IMR-90 (cell line): ENCODE data around the gene RCCD1. TPM values are rescaled to one million over a fixed set of nuclear protein-coding genes. Genes with fewer than 3 reads are reported as not detected.

ENCODE experiments used
- ATAC-seq: fragments of 200-7000 bp; cut with Tn5 transposase; 2 replicates; pipeline ENCODE4 v1.9.1; 2020; ENCODE audit warnings: low read depth, mild to moderate bottlenecking, moderate library complexity
- BruUV-seq: library from RNA; stranded (reverse); fragments of 400-500 nt; replicated peaks from 2 replicates; lab custom pipeline; 2021; lab: Mats Ljungman, UMichigan
- CTCF ChIA-PET: fragments of 300-600 bp; formaldehyde crosslinking; extraction: SDS; loops from one replicate; lab custom pipeline; 2021; ENCODE audit warnings: antibody characterized with exemption; lab: Yijun Ruan, JAX
- POLR2A ChIA-PET: fragments of 300-600 bp; sonication (Branson Sonifier 250); formaldehyde crosslinking; loops from one replicate; lab custom pipeline; 2022; ENCODE audit warnings: antibody characterized with exemption; ENCODE audit not compliant: unreplicated experiment; lab: Charles Lee
- DNase-seq: peaks from one replicate; pipeline ENCODE4 v3.0.0; 2013
- H2AFZ ChIP-seq: replicated peaks from 2 replicates; pipeline ENCODE3; 2013; ENCODE audit warnings: low read length, mild to moderate bottlenecking; ENCODE audit not compliant: poor library complexity
- H2AK5ac ChIP-seq: 2 replicates; pipeline ENCODE4 v1.6.1; 2013; ENCODE audit warnings: low read depth, low read length, inconsistent platforms
- H2AK9ac ChIP-seq: replicated peaks from 2 replicates; pipeline ENCODE3; 2013; ENCODE audit warnings: mild to moderate bottlenecking, low read depth, low read length, moderate library complexity; ENCODE audit not compliant: poor library complexity
- H2BK120ac ChIP-seq: 2 replicates; pipeline ENCODE4 v1.6.1; 2013; ENCODE audit warnings: low read depth, low read length, inconsistent platforms
- H2BK15ac ChIP-seq: 3 replicates; pipeline ENCODE4 v1.6.1; 2013; ENCODE audit warnings: low read depth, low read length, inconsistent platforms
- H2BK20ac ChIP-seq: 2 replicates; pipeline ENCODE4 v1.6.1; 2013; ENCODE audit warnings: low read depth, mild to moderate bottlenecking, inconsistent platforms, low read length, moderate library complexity
- H2BK5ac ChIP-seq: 2 replicates; pipeline ENCODE4 v1.6.1; 2013; ENCODE audit warnings: mild to moderate bottlenecking, low read depth, low read length, inconsistent platforms; ENCODE audit not compliant: poor library complexity, severe bottlenecking
- H3K14ac ChIP-seq: replicated peaks from 2 replicates; pipeline ENCODE4 v1.6.1; 2013; ENCODE audit warnings: low read depth, low read length, inconsistent platforms
- H3K18ac ChIP-seq: 2 replicates; pipeline ENCODE4 v1.6.1; 2013; ENCODE audit warnings: low read depth, low read length, control low read depth
- H3K23ac ChIP-seq: 2 replicates; pipeline ENCODE4 v1.6.1; 2013; ENCODE audit warnings: low read depth, low read length, inconsistent platforms
- H3K27ac ChIP-seq: 2 replicates; pipeline ENCODE4 v1.5.1; 2013; ENCODE audit warnings: mild to moderate bottlenecking, control low read depth, low read length; ENCODE audit not compliant: insufficient read depth
- H3K27me3 ChIP-seq: 2 replicates; pipeline ENCODE4 v1.6.1; 2013; ENCODE audit warnings: low read length; ENCODE audit not compliant: control insufficient read depth, insufficient read depth
- H3K36me3 ChIP-seq: 2 replicates; pipeline ENCODE4 v1.6.1; 2013; ENCODE audit warnings: low read length, mixed read lengths; ENCODE audit not compliant: control insufficient read depth, insufficient read depth
- H3K4ac ChIP-seq: 2 replicates; pipeline ENCODE4 v1.6.1; 2013; ENCODE audit warnings: low read depth, low read length, inconsistent platforms
- H3K4me1 ChIP-seq: 2 replicates; pipeline ENCODE4 v1.6.1; 2013; ENCODE audit warnings: low read length, mixed read lengths; ENCODE audit not compliant: control insufficient read depth, insufficient read depth
- H3K4me2 ChIP-seq: 2 replicates; pipeline ENCODE4 v1.6.1; 2013; ENCODE audit warnings: low read depth, mild to moderate bottlenecking, control low read depth, low read length, moderate library complexity
- H3K4me3 ChIP-seq: 2 replicates; pipeline ENCODE4 v1.5.1; 2013; ENCODE audit warnings: low read depth, mild to moderate bottlenecking, control low read depth, low read length, moderate library complexity; ENCODE audit not compliant: insufficient read depth
- H3K56ac ChIP-seq: 2 replicates; pipeline ENCODE4 v1.6.1; 2013; ENCODE audit warnings: low read length, inconsistent platforms; ENCODE audit not compliant: insufficient read depth; ENCODE audit errors: extremely low read depth
- H3K79me1 ChIP-seq, 2 experiments: 2 replicates each; pipeline ENCODE4 v1.6.1; 2013; ENCODE audit warnings: low read length in 2 of 2, inconsistent platforms in 1 of 2, low read depth in 1 of 2
- H3K9ac ChIP-seq: 2 replicates; pipeline ENCODE4 v1.6.1; 2013; ENCODE audit warnings: low read depth, low read length, control low read depth
- H3K9me1 ChIP-seq: 2 replicates; pipeline ENCODE4 v1.6.1; 2013; ENCODE audit warnings: low read length, inconsistent platforms; ENCODE audit not compliant: insufficient read depth
- H3K9me3 ChIP-seq: 2 replicates; pipeline ENCODE4 v1.6.1; 2013; ENCODE audit warnings: low read length; ENCODE audit not compliant: control insufficient read depth, insufficient read depth
- H4K20me1 ChIP-seq: 2 replicates; pipeline ENCODE4 v1.6.1; 2013; ENCODE audit warnings: low read length, inconsistent platforms; ENCODE audit not compliant: insufficient read depth
- H4K5ac ChIP-seq: 2 replicates; pipeline ENCODE4 v1.6.1; 2013; ENCODE audit warnings: mild to moderate bottlenecking, low read depth, low read length, control low read depth
- H4K8ac ChIP-seq, 2 experiments: 2 replicates each; pipeline ENCODE4 v1.6.1; 2013; ENCODE audit warnings: low read depth in 2 of 2, low read length in 2 of 2, control low read depth in 1 of 2, inconsistent platforms in 1 of 2
- H4K91ac ChIP-seq: 2 replicates; pipeline ENCODE4 v1.6.1; 2013; ENCODE audit warnings: low read depth, low read length, inconsistent platforms; ENCODE audit not compliant: insufficient read depth
- BHLHE40 ChIP-seq: fragments of 150-350 bp; IDR thresholded peaks from 2 replicates; pipeline ENCODE4 v1.6.1; 2016; ENCODE audit warnings: mild to moderate bottlenecking, low read depth, low read length
- CHD1 ChIP-seq: IDR thresholded peaks from 2 replicates; pipeline ENCODE4 v1.6.1; 2012; ENCODE audit warnings: low read depth, low read length, improper control_type of control experiment
- MAFK ChIP-seq: IDR thresholded peaks from 2 replicates; pipeline ENCODE4 v1.6.1; 2012; ENCODE audit warnings: low read depth, low read length, improper control_type of control experiment
- MAZ ChIP-seq: IDR thresholded peaks from 2 replicates; pipeline ENCODE4 v1.6.1; 2012; ENCODE audit warnings: low read depth, mild to moderate bottlenecking, low read length, improper control_type of control experiment, moderate library complexity, borderline replicate concordance
- NFE2L2 ChIP-seq: fragments of 150-350 bp; IDR thresholded peaks from 2 replicates; pipeline ENCODE4 v1.6.1; 2016; ENCODE audit warnings: low read depth, mild to moderate bottlenecking, low read length
- POLR2A ChIP-seq: IDR thresholded peaks from 2 replicates; pipeline ENCODE4 v1.6.1; 2012; ENCODE audit warnings: mild to moderate bottlenecking, low read depth, low read length
- RAD21 ChIP-seq: IDR thresholded peaks from 2 replicates; pipeline ENCODE4 v1.6.1; 2012; ENCODE audit warnings: low read length, improper control_type of control experiment
- RCOR1 ChIP-seq: IDR thresholded peaks from 2 replicates; pipeline ENCODE4 v1.6.1; 2012; ENCODE audit warnings: mild to moderate bottlenecking, low read length, improper control_type of control experiment; ENCODE audit not compliant: insufficient replicate concordance
- RFX5 ChIP-seq: IDR thresholded peaks from 2 replicates; pipeline ENCODE4 v1.8.0; 2012; ENCODE audit warnings: low read depth, mild to moderate bottlenecking, low read length, moderate library complexity
- SMC3 ChIP-seq: fragments of 150-350 bp; IDR thresholded peaks from 2 replicates; pipeline ENCODE4 v1.6.1; 2016; ENCODE audit warnings: low read depth, mild to moderate bottlenecking, antibody characterized with exemption, low read length, moderate library complexity
- WGBS, 2 experiments: methylation state at CpG; one replicate each; pipeline versions ENCODE4 v1.1.5 to v1.1.7; 2013; ENCODE audit warnings: missing lambda C conversion rate in 2 of 2; ENCODE audit not compliant: insufficient read length in 1 of 2; ENCODE audit errors: extremely low coverage in 2 of 2; 5-methylcytosine and 5-hydroxymethylcytosine counted together
- dilution Hi-C: fragments of 300-500 bp; cut with HindIII; formaldehyde crosslinking; loops from one replicate; pipeline ENCODE4 v1.14.3; 2018; ENCODE audit warnings: low sequenced_read_pairs; ENCODE audit not compliant: unreplicated experiment
- in situ Hi-C: fragments of 300-500 bp; cut with MboI; formaldehyde crosslinking; loops from 3 replicates; pipeline ENCODE4 v1.14.3; 2019; ENCODE audit warnings: low sequenced_read_pairs, inconsistent platforms, mixed read lengths
- intact Hi-C: fragments of 100-400 bp; cut with micrococcal nuclease; formaldehyde crosslinking; loops from 2 replicates; pipeline ENCODE4 v1.10.0; 2022
- polyA plus RNA-seq, 3 experiments: library from polyadenylated mRNA; depleted of rRNA; stranded (reverse); fragments of >200 nt; gene quantifications; 2 replicates each; pipeline ENCODE4 v1.2.3, GENCODE V29; 2012; ENCODE audit warnings: low replicate concordance in 1 of 3
- total RNA-seq: library from RNA; depleted of rRNA; stranded (reverse); fragments of >200 nt; gene quantifications from 2 replicates; pipeline ENCODE4 v1.2.3, GENCODE V29; 2012
- TF ChIP-seq, protein P1 (sequence below): conservative IDR thresholded peaks from 2 replicates; pipeline ENCODE4 v1.5.1; 2012; ENCODE audit warnings: mild to moderate bottlenecking, low read depth, low read length, improper control_type of control experiment
- TF ChIP-seq, protein P2 (sequence below): fragments of 150-350 bp; IDR thresholded peaks from 2 replicates; pipeline ENCODE4 v1.6.1; 2017; ENCODE audit warnings: mild to moderate bottlenecking, antibody characterized with exemption, low read length, low read depth

Gene RCCD1
- total and polyA plus RNA-seq, 2 of the 4 experiments (the other 2 are of a cell fraction): 3.9 to 9.9 TPM

DNA sequence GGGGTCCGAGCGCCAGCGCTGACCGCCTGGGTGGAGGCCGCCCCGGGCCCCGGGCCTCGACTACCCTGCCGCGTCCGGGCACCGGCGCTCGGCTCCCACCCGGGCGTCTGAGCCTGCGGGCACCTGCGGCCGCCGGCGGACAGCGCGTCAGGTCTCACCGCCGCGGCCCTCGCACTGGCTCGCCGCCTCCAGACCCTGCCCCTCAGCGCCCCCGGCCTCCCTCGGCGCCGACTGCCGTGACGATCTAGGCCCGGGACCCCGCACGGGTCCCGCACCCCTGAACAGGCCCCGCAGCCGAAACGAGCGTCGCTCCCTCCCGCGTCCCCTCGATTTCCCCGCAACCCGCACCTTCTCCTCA is 39.4 kb downstream of the RCCD1 start:
- Histone ChIP-seq H3K4ac (peak overlapping the region; percentile 90), H3K56ac (peak overlapping the region; percentile 66), H3K79me1 (peaks cover 5 to 14% of the 10 kb centered on the region in 2 experiments; a peak in 3 of 4 replicates), H3K4me2 (peak overlapping the region; percentile 93), H3K4me3 (peak overlapping the region; percentile 96), H4K91ac (peak overlapping the region; percentile 89), H2BK5ac (peak overlapping the region; percentile 83), H3K4me1 (no peaks in the 10 kb centered on the region), H2BK15ac (no peak overlapping the region), H3K9me1 (peaks cover 2% of the 10 kb centered on the region; the same call in 1 of the 2 replicates), H3K9me3 (no peaks in the 10 kb centered on the region), H3K27me3 (no peaks in the 10 kb centered on the region), H3K14ac (peak overlapping the region; percentile 83), H3K27ac (peak overlapping the region; percentile 72; the same call in 1 of the 2 replicates), H2AFZ (peak overlapping the region; percentile 99), H2AK9ac (peak overlapping the region; percentile 52), H3K9ac (peak overlapping the region; percentile 88), H4K5ac (no peak overlapping the region; the same call in 1 of the 2 replicates), H2BK20ac (no peak overlapping the region), H3K18ac (no peak overlapping the region), H2BK120ac (peak overlapping the region; percentile 70), H4K8ac (peak overlapping the region; percentile 54 to 64; a peak in 2 of 4 replicates), H3K23ac (peak overlapping the region; percentile 81; the same call in 1 of the 2 replicates), H4K20me1 (no peaks in the 10 kb centered on the region), H2AK5ac (peak overlapping the region; percentile 75; the same call in 1 of the 2 replicates), H3K36me3 (peaks cover 6% of the 10 kb centered on the region)
- ChIA-PET POLR2A (interaction anchor here (0.5 kb wide), 1 partner anchor 282 kb away, joined by 8 read pairs; no protein-coding TSS in a partner anchor), CTCF (no interaction called here)
- DNase-seq (no peak), ATAC-seq (peak; percentile 21)
- no TSS peak for BruUV-seq
- in situ Hi-C loops: loop anchor here (25.0 kb wide), 2 partner anchors 1818 to 1993 kb away; no protein-coding TSS in a partner anchor
- dilution Hi-C loops: no loop called here
- TF ChIP-seq RFX5: no peak
- no peak for TF ChIP-seq BHLHE40
- TF ChIP-seq, protein P1, sequence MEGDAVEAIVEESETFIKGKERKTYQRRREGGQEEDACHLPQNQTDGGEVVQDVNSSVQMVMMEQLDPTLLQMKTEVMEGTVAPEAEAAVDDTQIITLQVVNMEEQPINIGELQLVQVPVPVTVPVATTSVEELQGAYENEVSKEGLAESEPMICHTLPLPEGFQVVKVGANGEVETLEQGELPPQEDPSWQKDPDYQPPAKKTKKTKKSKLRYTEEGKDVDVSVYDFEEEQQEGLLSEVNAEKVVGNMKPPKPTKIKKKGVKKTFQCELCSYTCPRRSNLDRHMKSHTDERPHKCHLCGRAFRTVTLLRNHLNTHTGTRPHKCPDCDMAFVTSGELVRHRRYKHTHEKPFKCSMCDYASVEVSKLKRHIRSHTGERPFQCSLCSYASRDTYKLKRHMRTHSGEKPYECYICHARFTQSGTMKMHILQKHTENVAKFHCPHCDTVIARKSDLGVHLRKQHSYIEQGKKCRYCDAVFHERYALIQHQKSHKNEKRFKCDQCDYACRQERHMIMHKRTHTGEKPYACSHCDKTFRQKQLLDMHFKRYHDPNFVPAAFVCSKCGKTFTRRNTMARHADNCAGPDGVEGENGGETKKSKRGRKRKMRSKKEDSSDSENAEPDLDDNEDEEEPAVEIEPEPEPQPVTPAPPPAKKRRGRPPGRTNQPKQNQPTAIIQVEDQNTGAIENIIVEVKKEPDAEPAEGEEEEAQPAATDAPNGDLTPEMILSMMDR: no peak
- TF ChIP-seq CHD1: no peak
- no peak for TF ChIP-seq POLR2A
- TF ChIP-seq MAFK: no peak
- TF ChIP-seq, protein P2, sequence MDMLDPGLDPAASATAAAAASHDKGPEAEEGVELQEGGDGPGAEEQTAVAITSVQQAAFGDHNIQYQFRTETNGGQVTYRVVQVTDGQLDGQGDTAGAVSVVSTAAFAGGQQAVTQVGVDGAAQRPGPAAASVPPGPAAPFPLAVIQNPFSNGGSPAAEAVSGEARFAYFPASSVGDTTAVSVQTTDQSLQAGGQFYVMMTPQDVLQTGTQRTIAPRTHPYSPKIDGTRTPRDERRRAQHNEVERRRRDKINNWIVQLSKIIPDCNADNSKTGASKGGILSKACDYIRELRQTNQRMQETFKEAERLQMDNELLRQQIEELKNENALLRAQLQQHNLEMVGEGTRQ: no peak
- TF ChIP-seq MAZ: no peak
- TF ChIP-seq SMC3: no peak
- no peak for TF ChIP-seq RCOR1
- TF ChIP-seq NFE2L2: no peak
- TF ChIP-seq RAD21: no peak
- intact Hi-C loops: loop anchor here (2.0 kb wide), 1 partner anchor 37 kb away; no protein-coding TSS in a partner anchor
- WGBS, 2 experiments: 0% methylated on average over 36 of the region's 50 CpGs; no CpG with 5 or more reads in 1 of the 2 experiments
